NCI-H2196 (cell line): ENCODE results near the gene FBXL17.

Experiments used
- DNase-seq: peaks from one replicate; lab custom pipeline; 2025; ENCODE audit not compliant: unreplicated experiment; lab: John Stamatoyannopoulos, UW

The FBXL17 gene

GRCh38 chr5:108101130-108101529, 280.8 kb downstream of the FBXL17 start:
- DNase-seq = peak; percentile 60

- DNase-seq = no peak
Observed at GRCh38 chr5:108094800-108095199, 287.1 kb downstream of the FBXL17 start.

- no peak for DNase-seq
Observed at GRCh38 chr5:108093186-108093585, 288.7 kb downstream of the FBXL17 start.

GRCh38 chr5:108090946-108091345, 291.0 kb downstream of the FBXL17 start:
- no peak for DNase-seq

DNA sequence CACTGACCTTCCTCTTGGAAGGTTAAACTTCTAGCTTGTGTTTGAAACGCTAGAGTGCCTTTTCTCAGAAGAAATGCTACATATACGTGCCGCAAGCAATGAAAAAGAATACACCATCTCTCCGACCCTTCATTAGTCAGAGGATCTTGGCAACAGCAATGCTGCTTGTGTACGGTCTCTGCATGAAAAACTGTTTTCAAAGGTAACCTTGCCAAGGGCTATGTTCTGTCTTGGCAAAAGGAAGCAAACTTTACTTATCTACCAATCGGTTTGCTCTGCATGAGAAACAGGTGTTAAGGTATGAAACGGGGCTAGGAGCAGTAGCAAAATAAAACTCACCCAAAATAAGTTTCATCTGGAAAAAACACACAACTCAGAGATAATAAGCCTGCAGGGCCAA, 297.8 kb downstream of the FBXL17 start:
- no peak for DNase-seq

- DNase-seq = no peak
Observed at GRCh38 chr5:108083232-108083631, 298.7 kb downstream of the FBXL17 start.

GRCh38 chr5:108081707-108082106, 300.2 kb downstream of the FBXL17 start:
- no peak for DNase-seq

- no peak for DNase-seq
Observed at GRCh38 chr5:108079753-108080152, 302.1 kb downstream of the FBXL17 start.

DNA sequence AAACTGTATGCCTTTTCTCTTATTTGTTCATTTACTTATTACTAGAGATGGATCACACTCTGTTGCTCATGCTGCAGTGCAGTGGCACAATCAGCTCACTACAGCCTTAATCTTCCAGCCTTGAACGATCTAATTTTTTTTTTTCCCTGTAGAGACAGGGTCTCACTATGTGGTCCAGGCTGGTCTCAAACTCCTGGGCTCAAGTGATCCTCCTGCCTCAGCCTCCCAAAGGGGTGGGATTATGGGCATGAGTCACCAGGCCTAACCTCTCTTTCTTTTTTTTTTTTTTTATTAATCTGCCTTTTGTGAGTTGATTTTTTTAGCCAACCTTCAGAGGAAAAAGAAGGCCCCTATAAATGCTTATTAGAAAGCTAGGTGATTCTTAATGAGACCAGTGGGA, 303.0 kb downstream of the FBXL17 start:
- DNase-seq = no peak

- DNase-seq = no peak
Observed at GRCh38 chr5:108078345-108078744, 303.6 kb downstream of the FBXL17 start.

- no peak for DNase-seq
Observed at GRCh38 chr5:108074626-108075025, 307.3 kb downstream of the FBXL17 start.

DNA sequence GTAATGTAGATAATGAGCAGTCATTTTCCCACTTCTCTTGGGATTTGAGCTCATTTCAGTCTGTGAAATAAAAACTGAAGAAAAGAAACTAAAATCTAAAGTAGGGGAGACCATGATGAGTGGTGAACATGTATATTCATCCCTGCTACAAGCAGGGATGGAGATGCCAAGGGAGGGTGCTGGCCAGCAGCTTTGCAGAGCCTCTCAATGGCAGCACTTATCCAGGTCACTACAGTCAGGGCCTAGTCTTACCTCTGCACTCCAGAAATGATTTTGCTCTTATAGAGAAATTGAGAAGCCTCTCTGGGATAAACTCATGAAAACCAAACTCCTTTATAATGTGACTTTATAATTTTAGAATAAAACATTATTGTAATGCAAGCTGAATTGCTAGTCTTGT, 317.6 kb downstream of the FBXL17 start:
- no peak for DNase-seq

DNA sequence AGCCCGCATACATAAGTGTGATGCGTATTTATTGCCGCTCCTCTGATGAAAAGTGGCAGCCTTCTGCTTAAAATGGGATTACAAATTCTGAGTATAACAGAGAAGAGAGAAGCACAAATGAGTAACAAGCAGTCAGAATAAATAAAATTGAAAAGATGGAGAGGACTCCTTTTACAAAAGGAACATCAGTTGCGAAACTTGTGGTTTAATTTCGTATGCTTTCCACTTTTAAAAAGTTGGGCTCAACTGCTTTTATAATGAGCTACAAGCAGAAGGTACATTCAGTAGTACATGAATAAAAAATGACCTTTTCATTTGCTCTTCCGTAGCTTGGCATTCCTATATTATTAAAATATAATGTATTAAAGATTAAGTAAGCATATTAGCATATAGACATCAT, 320.0 kb downstream of the FBXL17 start:
- no peak for DNase-seq

DNA sequence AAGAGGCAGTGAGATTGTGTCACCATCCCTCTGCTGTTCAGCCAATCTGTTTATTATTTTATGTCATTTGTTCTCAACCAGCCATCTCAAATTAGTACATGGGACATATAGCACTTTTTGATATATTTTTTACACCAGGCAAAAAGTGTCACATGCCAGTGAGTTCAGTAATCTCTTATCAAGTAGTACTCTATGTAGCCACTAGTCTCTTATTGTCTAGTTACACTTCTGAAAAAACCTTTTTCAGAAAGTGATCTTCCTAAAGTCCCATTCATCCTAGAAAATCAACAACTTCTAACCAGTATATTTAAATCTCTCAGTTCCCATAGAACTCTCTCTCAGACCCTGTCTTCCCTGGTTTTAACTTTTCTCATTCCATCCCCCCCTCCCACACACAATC, 321.6 kb downstream of the FBXL17 start:
- DNase-seq = no peak

DNA sequence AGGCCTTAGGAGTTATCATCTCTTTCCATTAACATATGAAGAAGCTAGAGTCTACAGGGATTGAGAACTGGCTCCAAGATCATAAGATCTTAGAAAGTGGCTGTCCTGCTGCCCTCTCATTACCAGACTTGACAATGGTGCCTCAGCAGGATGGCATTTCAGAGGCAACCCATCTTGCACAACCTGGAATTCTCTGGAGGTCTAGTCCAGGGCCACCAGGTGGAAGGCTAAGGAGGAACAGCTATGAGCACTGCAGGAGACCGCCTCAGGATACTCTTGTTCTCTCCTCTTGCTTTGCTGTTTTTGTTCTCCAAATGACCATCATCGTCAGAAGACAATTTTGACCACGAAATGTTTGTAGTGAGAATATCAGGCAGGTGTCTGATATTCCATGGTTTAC, 322.6 kb downstream of the FBXL17 start:
- DNase-seq = no peak

DNA sequence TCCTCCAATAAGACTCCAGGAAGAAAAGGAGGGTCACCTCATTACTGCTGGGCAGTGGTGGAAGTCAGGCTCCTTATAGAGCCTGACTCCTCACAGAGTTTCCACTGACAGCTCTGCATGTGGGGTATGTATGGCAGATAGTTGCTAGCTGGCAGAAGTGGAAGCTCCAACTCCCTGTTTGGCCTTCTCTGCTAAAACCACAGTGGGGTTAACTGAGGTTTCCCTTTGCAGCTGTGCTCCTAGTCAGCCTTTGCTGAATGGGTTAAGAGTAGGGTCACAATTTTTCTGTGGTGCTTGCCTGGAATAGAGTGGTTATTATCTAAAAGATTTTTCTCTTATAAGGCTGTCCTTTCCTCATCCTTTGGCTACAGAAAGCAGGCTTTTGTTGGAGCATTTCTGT, 327.5 kb downstream of the FBXL17 start:
- no peak for DNase-seq

- no peak for DNase-seq
Observed at GRCh38 chr5:108046955-108047670, 334.8 kb downstream of the FBXL17 start.

GRCh38 chr5:108036482-108036881, 345.4 kb downstream of the FBXL17 start:
- DNase-seq = no peak

- no peak for DNase-seq
Observed at GRCh38 chr5:108028883-108029282, 353.0 kb downstream of the FBXL17 start.

DNA sequence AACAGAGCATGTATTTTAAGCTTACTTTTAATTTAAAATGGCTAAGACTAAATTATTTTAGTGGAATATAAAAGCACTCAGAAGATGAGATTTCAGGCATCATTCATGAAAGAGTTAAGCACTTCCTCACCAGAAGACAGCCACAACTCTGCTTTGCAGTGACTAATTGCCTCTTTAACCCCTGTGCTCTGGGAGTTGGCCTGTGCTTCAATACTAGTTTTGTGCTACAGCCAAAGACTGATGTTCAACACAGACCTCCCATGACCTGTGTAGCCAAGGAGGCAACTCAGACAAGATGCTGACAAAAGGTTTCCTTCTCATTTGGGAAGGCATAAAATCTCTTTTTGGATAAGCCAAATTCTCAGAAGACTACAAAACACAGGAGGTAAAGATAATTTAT, 353.5 kb downstream of the FBXL17 start:
- DNase-seq = no peak

GRCh38 chr5:108025957-108026356, 355.9 kb downstream of the FBXL17 start:
- no peak for DNase-seq

GRCh38 chr5:108024986-108025385, 356.9 kb downstream of the FBXL17 start:
- no peak for DNase-seq

GRCh38 chr5:108016101-108016500, 365.8 kb downstream of the FBXL17 start:
- no peak for DNase-seq
